ENCODE measurements around the gene TBC1D24.

TBC1D24 gene

DNA sequence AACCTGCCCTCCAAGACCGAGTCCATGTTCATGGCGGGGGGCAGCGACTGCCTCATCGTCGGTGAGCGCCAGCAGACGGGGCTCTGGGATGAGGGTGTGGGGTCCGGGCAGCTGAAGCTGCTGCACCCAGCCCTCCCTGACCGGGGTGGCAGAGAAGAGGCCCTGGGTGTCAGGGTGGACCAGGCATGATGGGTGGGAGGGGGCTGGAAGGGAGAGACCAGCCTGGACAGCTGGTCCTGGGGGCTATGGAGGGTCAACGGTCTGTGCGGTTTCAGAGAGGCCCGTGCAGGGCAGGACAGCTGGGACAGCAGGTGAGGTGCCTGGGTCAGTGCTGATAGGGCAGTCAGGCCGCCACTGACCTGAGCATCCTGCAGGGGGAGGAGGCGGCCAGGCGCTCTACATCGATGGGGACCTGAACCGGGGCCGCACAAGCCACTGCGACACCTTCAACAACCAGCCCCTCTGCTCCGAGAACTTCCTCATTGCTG, 25.5 kb downstream of the TBC1D24 start:
- DNase-seq, result no peak

DNA sequence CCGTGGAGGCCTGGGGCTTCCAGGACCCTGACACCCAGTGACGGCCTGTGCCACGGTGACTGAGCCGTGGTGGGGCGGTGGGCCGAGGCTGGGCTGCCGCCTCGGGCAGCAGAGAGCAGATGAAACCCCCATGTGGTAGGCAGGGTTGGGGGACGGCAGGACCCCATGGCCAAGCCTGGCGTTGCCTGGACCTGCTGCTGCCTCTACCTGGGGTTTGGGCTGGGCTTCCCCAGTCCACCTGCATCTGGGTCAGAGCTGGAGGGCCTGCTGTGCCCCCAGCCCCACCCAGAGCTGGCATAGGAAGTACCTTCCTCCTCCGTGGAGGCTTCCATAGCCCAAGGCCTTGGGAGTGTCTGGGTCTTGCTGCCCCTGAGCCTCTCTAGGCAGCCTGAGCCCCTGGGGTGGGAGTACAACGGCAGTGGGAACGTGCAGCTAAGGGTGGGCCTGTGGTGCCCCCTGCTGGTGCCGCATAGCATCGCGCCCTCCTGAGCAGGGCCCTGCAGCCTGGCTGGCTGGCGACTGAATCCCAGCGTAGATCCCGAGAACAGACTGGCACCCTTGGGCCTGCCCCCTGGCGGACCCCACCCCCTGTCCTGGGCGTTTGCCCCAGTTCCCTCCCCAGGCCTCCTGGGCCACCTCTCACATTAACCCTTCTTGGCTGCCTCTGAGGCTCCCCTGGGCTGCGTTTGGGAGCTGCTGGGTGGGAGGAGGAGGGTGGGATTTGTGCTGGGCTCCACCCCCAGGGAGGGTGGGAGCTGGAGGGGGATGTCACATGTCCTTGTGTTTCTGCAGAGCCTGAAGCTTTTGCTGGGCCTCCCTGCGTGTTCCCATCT, 26.2 kb downstream of the TBC1D24 start:
- peak; percentile 85 for DNase-seq

DNA sequence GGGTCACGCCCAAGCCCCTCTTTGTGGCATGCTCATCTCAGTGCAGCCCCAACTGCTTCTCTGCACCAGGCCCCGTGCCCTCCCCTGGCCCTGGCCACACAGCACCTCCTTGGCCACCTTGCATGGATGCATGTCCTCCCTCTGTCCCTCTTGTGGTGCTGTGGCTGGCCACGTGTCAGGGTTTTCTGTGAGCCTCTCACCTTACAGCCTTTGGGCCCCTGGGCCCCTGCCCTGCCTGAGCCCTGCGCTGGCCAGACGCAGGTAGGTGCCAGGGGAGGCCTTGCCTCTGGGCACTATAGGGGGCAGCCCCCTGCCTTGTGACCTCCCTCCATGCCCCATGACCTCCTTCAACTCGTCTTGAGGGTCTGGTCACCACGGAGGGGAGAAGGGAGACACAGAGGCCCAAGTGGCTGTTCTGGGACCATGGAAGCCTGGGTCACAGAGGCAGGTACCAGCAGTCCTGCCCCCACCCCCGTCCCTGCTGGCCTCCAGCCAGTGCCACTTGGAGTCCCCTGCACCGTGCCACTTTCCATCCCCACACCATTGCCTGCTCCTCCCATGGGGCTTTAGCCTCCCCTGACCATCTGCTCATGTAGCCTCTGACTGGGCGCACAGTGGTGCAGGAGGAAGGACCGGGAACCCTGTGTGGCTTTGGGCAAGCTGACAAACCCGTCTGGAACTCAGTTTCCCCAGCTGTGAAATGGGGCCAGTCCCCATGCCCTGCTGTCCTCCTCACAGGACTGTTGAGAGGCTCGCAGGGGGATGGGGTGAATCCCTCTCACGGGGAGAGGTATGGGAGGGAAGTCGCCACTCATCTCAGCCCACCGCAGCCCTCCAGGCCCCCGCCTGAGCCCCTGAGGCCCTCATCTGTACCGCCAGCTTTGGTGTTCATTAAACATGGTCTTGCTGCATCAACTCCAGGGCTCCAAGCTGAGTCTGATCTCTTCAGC, 27.3 kb downstream of the TBC1D24 start:
- no peak for DNase-seq

DNA sequence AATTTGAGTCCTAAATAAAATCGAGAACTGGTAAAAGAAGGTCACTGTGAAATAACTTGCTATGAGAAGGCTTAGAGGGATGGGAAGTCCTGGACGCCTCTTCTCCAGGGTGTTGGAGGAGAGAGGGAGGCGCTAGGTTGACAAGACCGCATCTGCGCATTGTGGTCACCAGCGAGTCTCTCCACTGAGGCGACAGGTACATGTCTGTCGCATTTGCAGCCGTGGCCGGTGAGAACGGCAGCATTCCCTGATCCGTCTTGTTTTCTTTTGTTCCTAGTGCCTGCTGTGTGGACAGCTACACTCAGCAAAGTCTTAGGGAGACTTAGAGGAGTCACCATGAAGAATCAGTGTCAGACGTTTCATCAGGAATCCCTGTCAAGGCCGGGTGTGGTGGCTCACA, 30.8 kb downstream of the TBC1D24 start:
- DNase-seq, result no peak

DNA sequence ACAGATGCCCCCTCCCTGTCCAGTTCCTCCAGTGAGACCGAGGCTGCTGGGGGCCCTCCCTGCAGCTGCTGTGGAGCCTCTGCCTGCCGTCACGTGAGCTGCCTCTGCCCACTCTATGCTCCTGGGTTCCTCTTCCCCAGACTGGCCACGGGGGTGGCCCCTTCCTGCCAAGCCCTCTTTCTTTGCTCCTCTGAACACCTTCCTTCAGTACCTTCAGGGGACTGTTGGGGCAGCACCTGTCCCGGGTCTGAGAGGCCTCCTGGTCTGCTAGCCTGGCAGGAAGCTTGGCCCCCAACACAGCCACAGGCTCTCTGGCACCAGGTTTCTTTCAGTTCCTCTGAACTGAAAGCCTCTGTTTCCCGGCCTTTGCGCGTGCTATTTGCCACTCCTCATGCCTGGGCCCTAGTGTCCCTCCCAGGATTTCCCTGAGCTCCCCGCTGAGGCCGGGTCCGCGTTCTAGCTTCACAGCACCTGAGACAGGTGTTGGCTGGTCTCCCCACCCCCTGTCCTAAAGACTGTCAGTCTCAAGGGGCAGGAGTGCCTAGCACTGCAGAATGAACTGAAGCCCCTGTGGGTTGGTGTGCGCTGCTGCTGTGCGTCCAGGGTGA, 32.2 kb downstream of the TBC1D24 start:
- no peak for DNase-seq

DNA sequence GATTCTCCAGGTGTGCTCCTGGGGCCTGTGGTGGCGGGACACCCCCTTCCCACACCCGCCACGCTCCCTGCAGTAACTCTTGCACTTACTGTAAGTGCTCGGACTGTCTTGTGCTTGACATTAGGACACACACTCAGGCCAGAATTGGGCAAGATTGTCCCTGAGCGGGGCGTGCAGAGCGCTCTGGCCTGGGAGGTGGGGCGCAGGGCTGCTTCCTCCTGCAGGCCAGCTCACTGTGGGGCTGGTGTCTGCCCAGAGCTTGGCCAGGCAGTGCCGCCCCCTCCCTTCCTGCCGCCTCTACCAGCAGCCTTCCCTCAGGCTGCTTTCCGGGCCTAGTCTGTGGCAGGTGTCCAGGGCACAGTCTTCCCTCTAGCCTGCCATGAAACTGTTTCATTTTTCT, 32.7 kb downstream of the TBC1D24 start:
- DNase-seq, result no peak

DNA sequence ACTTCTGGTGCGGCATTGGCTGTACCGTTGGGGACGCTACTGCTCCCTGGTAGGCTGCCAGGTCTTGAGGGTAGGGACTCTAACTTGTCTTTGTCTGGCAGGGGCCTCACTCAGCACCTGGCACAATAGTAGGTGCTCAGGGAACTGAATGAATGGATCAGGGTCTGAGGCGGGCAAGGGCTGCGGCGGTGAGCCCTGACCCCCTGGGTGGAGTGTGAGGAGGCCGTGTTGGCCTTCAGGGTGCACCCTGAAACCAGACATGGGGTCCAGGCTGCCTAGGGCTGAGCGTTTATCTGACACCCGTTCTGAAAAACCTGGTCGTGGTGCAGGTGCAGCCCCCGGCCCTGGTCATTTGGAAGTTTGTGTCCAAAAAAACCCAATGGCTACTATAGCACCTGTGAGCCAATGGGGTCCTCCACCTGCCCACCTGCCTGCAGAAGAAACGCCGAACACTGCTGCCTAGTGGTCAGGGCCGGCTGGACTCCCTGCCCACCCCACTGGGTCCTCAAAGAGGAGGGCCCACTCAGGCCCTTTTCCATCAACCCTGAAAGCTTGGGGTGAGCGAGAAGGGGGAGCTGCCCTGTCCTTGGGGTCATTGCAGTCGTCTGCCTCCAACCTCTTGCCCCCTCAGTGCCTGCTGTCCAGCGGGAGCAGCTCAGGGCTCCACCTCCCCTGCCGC, 33.9 kb downstream of the TBC1D24 start:
- DNase-seq, result no peak

DNA sequence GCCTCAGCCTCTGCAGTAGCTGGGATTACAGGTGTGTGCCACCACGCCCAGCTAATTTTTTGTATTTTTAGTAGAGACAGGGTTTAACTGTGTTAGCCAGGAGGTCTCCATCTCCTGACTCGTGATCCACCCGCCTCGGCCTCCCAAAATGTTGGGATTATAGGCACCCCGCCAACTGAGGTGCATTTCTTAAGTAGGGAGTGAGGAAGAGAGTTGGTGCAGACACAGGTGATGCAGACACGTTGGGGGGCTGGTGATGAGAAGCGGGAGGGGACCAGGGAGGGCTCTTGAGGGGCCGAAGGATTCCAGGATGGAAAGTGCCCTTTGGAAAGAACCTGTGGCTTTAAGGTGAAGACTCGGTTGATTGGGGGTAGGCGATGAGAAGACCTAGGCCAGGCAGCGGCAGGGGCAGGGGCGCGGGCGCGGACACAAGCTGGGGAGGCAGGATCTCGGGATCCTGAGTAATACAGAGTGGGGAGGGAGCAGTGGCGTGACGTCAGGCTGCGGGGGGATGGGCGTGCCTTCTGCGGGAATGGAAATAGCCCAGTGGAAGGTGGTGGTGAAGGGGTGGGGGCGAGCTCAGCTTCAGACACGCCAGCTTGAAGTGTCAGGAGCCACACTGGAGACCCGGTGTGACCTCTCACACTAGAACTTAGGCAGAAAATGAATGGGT, 36.3 kb downstream of the TBC1D24 start:
- no peak for DNase-seq

DNA sequence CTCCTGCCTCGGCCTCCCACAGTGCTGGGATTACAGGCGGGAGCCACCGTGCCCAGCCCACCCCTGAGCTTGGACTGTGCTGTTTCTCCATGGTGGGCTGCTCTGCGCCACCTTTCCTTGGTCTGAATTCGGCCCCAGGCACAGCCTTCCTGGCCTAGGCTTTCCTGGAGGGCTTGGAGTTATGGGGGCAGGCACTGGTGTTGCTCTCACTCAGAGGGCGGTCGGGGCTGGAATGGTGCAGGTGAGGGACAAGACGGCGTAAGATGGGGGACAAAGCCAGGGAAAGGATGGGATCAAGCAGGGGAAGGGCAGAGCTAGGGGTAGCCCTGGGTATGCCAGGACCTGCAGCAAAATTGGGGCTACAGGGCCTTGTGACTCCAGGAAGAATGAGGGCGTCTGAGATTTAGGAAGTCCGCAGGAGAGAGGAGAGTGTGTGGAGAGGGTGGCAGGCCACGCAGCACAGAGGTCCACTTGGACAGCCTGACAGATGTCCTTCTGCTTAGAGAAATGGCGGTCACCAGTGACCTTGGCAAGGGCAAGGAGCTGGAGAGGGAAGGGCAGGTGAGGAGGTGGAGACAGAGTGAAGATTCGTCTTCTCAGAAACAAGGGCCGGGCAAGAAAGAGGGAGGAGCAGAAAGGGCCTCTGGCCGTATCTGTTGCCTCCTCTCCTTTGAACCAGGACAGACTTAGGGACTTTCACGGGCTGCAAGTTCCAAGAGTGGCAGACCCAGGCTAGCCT, 37.2 kb downstream of the TBC1D24 start:
- no peak for DNase-seq

DNA sequence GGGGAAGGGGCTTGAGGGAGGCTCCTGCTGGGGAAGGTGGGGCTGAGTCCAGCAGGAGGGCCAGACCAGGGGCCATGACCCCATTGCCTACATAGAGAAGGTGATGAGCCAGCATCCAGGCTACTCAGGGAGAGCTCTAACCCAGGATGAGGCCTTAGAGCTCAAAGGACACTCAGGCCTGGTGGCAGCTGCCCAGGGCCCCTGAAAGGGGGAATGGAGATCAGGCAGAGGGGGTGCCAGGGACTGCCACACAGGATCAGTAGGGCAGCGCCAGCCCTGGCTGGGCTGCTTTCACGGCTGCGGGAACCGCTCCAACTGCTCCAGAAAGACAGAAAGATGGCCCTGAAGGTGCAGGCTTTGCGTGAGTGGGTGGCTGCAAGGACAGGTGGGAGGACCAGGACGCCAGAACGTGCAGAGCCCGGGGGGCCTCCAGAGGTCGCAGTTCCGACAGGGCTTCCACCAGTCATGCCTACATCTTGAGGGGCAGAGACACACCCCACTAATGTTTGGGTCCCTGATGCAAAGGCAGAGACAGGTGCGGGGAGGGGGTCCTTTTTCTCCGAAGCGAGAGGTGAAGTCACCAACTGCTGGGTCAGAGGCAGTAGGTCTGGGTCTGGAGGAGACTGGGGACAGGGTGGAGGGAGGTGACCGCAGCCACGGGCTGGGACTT, 37.9 kb downstream of the TBC1D24 start:
- DNase-seq, result peak; percentile 43

DNA sequence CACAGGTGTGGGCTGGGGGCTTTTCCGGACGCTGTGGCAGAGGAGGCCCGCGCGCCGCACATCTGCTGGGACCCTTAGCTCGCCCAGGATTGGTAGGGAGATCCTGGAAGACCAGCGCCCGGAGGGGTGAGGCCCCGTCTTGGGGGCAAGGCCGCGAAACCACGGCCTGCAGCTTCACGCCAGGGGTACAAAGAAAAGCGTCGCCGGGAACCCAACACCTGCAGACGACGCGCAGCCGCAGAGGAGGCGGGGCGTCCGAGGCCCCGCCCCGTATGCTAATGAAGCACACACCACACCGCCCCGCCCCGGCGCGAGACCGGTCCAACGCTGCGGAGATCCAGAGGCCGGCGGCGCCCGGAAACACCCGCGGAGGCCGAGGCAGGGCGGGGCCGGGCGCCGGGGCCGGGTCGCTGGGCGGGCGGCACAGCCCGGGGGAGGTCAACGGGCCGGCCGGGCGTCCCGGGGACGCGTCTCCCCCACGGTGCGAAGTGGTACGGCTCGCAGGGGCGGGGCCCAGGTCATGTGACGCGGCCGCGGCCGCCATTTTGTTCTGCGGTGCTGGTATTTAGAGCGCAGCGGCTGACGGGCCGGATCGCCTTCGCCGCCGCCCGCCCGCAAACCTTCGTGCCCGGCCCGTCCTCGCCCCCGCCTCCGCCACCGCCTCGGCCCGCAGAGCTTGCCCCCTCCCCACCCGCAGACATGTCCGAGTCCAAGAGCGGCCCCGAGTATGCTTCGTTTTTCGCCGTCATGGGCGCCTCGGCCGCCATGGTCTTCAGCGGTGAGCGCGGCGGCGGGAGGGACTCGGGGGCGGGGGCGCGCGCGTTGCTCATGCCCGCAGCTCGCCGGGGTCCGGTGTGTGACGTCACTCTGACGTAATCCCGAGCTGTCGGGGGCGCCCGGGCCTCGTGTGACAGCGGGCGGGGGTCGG, 38.7 kb downstream of the TBC1D24 start, which contains the start of gene ATP6V0C:
Gene ATP6V0C, plus strand, starts transcription at position 548 of the 928 bp plus-strand sequence. Its CDS starts 152 bp downstream, at position 700.
- DNase-seq, result peak; percentile 91

DNA sequence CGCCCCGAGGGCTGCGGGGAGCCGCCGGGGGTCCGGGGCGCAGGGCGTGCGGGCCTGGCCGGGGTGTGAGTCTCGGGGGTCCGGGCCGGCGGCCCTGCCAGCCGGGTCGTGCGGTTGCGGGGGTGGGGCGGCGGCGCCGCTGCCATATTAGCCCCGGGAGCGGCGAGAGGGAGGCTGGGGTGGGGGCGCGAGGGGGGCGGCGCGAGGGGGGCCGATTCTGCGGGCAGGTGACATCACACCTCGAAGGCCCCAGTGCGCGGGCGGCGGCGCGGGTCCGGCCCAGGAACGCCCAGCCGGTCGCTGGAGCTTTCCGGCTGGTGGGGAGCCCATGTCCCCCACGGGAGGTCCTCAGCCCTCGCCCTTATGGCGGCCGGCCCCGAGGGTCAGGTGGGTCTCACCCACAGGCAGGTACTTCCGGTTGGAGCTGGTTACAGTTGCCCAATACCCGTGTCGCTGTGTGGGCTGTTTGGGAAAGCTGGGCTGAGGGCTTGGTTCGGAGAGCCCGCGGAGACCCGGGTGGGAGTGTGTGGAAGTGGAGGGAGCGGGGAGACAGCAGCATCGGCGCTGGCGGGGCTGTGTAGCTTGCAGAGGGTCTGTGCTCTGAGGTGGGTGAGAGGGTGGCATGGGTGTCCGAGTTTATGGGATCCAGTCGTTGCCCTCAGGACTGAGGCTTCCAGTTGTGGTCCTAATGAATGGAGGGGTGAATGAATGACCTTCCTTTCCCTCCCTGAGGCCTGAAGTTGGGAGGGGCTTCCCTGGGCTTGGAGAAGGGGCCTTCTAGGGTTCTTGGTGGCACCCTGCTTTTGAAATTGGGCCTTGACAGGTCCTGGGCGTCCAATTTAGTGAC, 39.6 kb downstream of the TBC1D24 start:
- no peak for DNase-seq

DNA sequence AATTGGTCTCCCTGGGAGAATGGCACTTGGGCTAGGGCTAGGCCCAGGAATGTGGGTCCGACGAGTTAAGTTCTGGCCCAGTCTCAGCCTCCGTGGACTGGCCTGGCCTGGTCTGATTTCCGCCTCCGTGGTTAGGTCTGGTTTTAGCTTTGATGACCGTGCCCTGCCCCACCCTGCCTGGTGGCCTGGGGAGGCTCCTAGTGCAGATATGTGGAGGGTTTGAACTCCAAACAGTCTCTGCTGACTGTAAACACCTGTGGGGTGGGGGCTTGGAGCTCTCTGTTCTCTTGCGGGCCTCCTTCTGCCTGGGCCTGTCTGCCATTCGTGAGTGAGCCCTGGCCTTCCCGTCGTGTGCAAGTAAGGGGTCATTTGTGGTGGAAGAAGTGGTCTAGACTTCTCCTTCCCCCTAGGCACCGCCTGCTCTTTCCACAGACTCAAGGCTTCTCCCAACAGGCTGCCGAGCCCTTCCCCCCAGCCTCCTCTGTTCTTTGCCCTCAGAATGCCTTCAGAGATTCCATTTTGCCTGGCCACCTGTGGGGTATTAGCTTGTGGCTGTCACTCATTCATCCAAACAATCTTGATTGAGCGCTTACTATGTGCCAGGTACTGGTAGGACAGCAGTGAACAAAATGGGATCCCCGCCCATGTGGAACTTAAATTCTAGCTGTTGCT, 40.4 kb downstream of the TBC1D24 start:
- no peak for DNase-seq

DNA sequence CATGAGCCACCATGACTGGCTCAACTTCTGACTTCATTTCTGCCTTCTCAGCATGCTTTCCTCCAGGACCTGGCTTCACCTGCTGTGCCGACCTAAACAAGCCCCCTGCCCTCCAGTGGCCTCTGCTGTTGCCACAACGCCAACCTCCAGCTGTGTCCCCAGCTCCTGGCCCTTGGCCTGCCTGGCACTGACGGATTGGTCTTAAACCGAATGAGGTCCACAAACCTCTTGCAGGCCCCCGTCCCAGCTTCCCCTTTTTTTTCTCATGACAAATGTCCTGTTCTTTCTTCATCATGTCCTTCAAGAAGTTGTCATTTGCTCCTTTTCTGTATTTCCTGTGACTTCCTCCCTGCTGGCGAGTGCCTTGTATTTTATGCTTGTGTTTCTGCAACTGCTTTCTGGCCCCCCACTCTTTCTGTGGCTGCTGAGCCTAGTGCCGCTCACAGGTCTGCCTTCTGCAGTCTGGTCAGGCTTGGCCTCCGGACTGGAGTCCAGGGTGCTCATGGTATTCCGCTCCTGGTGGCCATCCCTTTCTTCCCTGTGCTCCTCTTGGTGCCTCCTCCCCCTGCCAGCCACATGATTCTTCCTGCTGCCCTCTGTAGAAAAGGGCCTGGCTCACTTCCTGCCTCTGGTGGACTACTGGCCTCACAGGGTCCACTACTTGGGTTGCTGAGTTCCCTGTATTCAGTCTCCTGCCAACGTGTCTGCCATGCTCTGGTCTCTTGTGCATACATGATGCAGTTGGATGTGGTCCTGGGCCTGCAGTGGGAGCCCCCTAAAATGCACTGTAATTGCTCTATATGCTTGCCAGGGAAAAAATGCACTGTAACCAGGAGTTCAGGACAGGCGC, 41.7 kb downstream of the TBC1D24 start:
- no peak for DNase-seq

DNA sequence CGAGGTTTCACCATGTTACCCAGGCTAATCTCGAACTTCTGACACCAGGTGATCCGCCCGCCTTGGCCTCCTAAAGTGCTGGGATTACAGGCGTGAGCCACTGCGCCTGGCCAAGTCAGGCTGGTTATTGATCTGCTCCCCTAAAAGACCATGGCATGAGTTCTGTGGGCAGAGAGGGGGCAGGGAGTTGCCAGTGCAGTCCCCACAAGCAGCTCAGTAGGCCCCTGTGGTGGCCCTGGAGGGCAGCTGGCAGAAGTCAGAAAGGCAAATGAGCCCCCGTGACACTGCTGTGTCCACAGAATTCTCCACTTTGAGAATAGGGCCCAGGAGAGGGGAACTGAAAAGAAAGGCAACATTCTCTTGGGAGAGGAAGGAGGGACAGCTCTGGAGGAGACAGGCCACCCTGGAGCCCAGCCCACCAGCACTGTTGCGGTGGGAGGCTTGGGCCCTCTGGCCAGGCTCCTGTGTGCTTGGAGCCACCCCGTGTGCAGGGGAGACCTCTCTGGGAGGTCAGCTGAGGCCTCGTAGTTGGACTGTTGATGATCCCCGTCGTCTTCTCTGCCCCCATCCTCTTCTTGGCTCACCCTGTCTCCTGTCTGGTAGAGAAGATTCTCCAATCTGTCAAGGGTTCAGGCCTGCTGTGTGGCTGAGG, 43.2 kb downstream of the TBC1D24 start:
- DNase-seq, result no peak
